ENCODE results near the gene STARD13.
A peak's percentile ranks its signal among the peaks of the same experiment; 100 is the strongest.

STARD13 gene

GRCh38 chr13:33199289-33199850, 86.2 kb downstream of the STARD13 start:
- DNase-seq (ENCODE audit: low read depth): no peak

GRCh38 chr13:33197541-33197971, 88.0 kb downstream of the STARD13 start:
- no peak for DNase-seq (ENCODE audit: low read depth)

GRCh38 chr13:33196767-33197166, 88.8 kb downstream of the STARD13 start:
- no peak for DNase-seq (ENCODE audit: low read depth)

GRCh38 chr13:33195693-33196464, 89.7 kb downstream of the STARD13 start:
- no peak for DNase-seq (ENCODE audit: low read depth)

- DNase-seq (ENCODE audit: low read depth): peak; percentile 89
Observed at GRCh38 chr13:33194820-33195692, 90.5 kb downstream of the STARD13 start.

GRCh38 chr13:33193428-33193974, 92.1 kb downstream of the STARD13 start:
- no peak for DNase-seq (ENCODE audit: low read depth)

- peak; percentile 60 for DNase-seq (ENCODE audit: low read depth)
Observed at GRCh38 chr13:33191425-33192210, 93.9 kb downstream of the STARD13 start.

- no peak for DNase-seq (ENCODE audit: low read depth)
Observed at GRCh38 chr13:33189470-33189869, 96.1 kb downstream of the STARD13 start.

- DNase-seq (ENCODE audit: low read depth): peak; percentile 48
Observed at GRCh38 chr13:33188093-33188882, 97.3 kb downstream of the STARD13 start.

GRCh38 chr13:33186861-33187291, 98.7 kb downstream of the STARD13 start:
- peak; percentile 82 for DNase-seq (ENCODE audit: low read depth)

- DNase-seq (ENCODE audit: low read depth): no peak
Observed at GRCh38 chr13:33185853-33186252, 99.7 kb downstream of the STARD13 start.

- DNase-seq (ENCODE audit: low read depth): no peak
Observed at GRCh38 chr13:33184530-33184929, 101.0 kb downstream of the STARD13 start.

- DNase-seq (ENCODE audit: low read depth): no peak
Observed at GRCh38 chr13:33184112-33184490, 101.5 kb downstream of the STARD13 start.

GRCh38 chr13:33183431-33184111, 102.0 kb downstream of the STARD13 start:
- peak; percentile 57 for DNase-seq (ENCODE audit: low read depth)

- no peak for DNase-seq (ENCODE audit: low read depth)
Observed at GRCh38 chr13:33182729-33183128, 102.8 kb downstream of the STARD13 start.

- no peak for DNase-seq (ENCODE audit: low read depth)
Observed at GRCh38 chr13:33181264-33181663, 104.3 kb downstream of the STARD13 start.

- no peak for DNase-seq (ENCODE audit: low read depth)
Observed at GRCh38 chr13:33180122-33180804, 105.3 kb downstream of the STARD13 start.

GRCh38 chr13:33179463-33179862, 106.1 kb downstream of the STARD13 start:
- DNase-seq (ENCODE audit: low read depth): no peak

GRCh38 chr13:33178209-33178840, 107.2 kb downstream of the STARD13 start:
- DNase-seq (ENCODE audit: low read depth): no peak

Measured in ELR (cell line).